Neural cell (in vitro differentiated cells): Measurements from ENCODE around the gene CLTRN. TPM values are rescaled to one million over a fixed set of nuclear protein-coding genes. Genes with fewer than 3 reads are reported as not detected.

Source experiments
- H2AFZ ChIP-seq: fragments of 200-600, 300-800 bp; sonication (generic), shearing (Covaris generic); 2 replicates; pipeline ENCODE4 v1.6.0; 2014; ENCODE audit warnings: low read depth, mild to moderate bottlenecking, antibody characterized with exemption, low read length, moderate library complexity
- H3F3A ChIP-seq: fragments of 200-600 bp; shearing (Covaris generic); 2 replicates; pipeline ENCODE4 v1.6.1; 2016; ENCODE audit warnings: mild to moderate bottlenecking, moderate library complexity, mixed read lengths, antibody characterized with exemption, low read length; ENCODE audit not compliant: insufficient read depth, poor library complexity, severe bottlenecking
- H3K27ac ChIP-seq: fragments of 200-600, 300-800 bp; sonication (generic), shearing (Covaris generic); 2 replicates; pipeline ENCODE4 v1.5.1; 2014; ENCODE audit warnings: mild to moderate bottlenecking, low read length, moderate library complexity
- H3K27me3 ChIP-seq: fragments of 300-800, 200-600 bp; sonication (generic), shearing (Covaris generic); 2 replicates; pipeline ENCODE4 v1.6.0; 2014; ENCODE audit warnings: mild to moderate bottlenecking, low read depth, low read length, moderate library complexity; ENCODE audit not compliant: insufficient read depth
- H3K36me3 ChIP-seq: fragments of 300-800, 200-600 bp; sonication (generic), shearing (Covaris generic); 2 replicates; pipeline ENCODE4 v1.5.1; 2014; ENCODE audit warnings: mild to moderate bottlenecking, antibody characterized with exemption, low read length, moderate library complexity; ENCODE audit not compliant: insufficient read depth
- H3K4me2 ChIP-seq: fragments of 300-800, 200-600 bp; sonication (generic), shearing (Covaris generic); 2 replicates; pipeline ENCODE4 v1.6.0; 2014; ENCODE audit warnings: mild to moderate bottlenecking, low read length
- H3K4me3 ChIP-seq: fragments of 300-800, 200-600 bp; sonication (generic), shearing (Covaris generic); 2 replicates; pipeline ENCODE4 v1.5.1; 2014; ENCODE audit warnings: mild to moderate bottlenecking, low read length, moderate library complexity
- H3K79me2 ChIP-seq: fragments of 200-600 bp; shearing (Covaris generic); replicated peaks from 2 replicates; pipeline ENCODE4 v1.6.0; 2014; ENCODE audit warnings: mild to moderate bottlenecking, low read length, moderate library complexity; ENCODE audit not compliant: insufficient read depth
- H3K9ac ChIP-seq: fragments of 300-800, 200-600 bp; sonication (generic), shearing (Covaris generic); 2 replicates; pipeline ENCODE4 v1.6.1; 2016; ENCODE audit warnings: mild to moderate bottlenecking, low read length, mixed read lengths
- H3K9me2 ChIP-seq: fragments of 200-600 bp; shearing (Covaris generic); 2 replicates; pipeline ENCODE4 v1.6.1; 2016; ENCODE audit warnings: mild to moderate bottlenecking, low read length, mixed read lengths; ENCODE audit not compliant: insufficient read depth
- H3K9me3 ChIP-seq: fragments of 200-600, 300-800 bp; sonication (generic), shearing (Covaris generic); 2 replicates; pipeline ENCODE4 v1.6.1; 2016; ENCODE audit warnings: mild to moderate bottlenecking, mixed run types, low read length, moderate library complexity, mixed read lengths
- H4K20me1 ChIP-seq: fragments of 200-600 bp; shearing (Covaris generic); 2 replicates; pipeline ENCODE4 v1.6.1; 2016; ENCODE audit warnings: mild to moderate bottlenecking, mixed run types; ENCODE audit not compliant: insufficient read depth
- CTCF ChIP-seq: fragments of 450-650 bp; IDR thresholded peaks from 2 replicates; pipeline ENCODE4 v1.5.1; 2014; ENCODE audit warnings: antibody characterized with exemption, mild to moderate bottlenecking, moderate library complexity; ENCODE audit not compliant: poor library complexity, severe bottlenecking
- EP300 ChIP-seq: fragments of 450-650 bp; conservative IDR thresholded peaks from 2 replicates; pipeline ENCODE4 v1.6.1; 2014; ENCODE audit warnings: antibody characterized with exemption, mild to moderate bottlenecking, moderate library complexity; ENCODE audit not compliant: poor library complexity, severe bottlenecking
- EZH2 ChIP-seq: fragments of 200-600, 300-800 bp; shearing (Covaris generic), sonication (generic); IDR thresholded peaks from 2 replicates; pipeline ENCODE4 v1.6.1; 2014; ENCODE audit warnings: antibody characterized with exemption, low read length, borderline replicate concordance, mild to moderate bottlenecking; ENCODE audit not compliant: insufficient read depth, poor library complexity, severe bottlenecking
- MXI1 ChIP-seq: fragments of 450-650 bp; conservative IDR thresholded peaks from 2 replicates; pipeline ENCODE4 v1.6.1; 2014; ENCODE audit warnings: antibody characterized with exemption, mild to moderate bottlenecking; ENCODE audit not compliant: poor library complexity, severe bottlenecking
- POLR2AphosphoS5 ChIP-seq: IDR thresholded peaks from 2 replicates; pipeline ENCODE4 v1.6.1; 2012
- RAD21 ChIP-seq: fragments of 450-650 bp; conservative IDR thresholded peaks from 2 replicates; pipeline ENCODE4 v1.6.1; 2014; ENCODE audit warnings: antibody characterized with exemption, mild to moderate bottlenecking, moderate library complexity
- REST ChIP-seq: IDR thresholded peaks from 2 replicates; pipeline ENCODE4 v1.6.1; 2012; ENCODE audit warnings: borderline replicate concordance
- SMC3 ChIP-seq: fragments of 450-650 bp; conservative IDR thresholded peaks from 2 replicates; pipeline ENCODE4 v1.6.1; 2014; ENCODE audit warnings: antibody characterized with exemption, mild to moderate bottlenecking, moderate library complexity; ENCODE audit not compliant: poor library complexity
- TAF1 ChIP-seq: IDR thresholded peaks from 2 replicates; pipeline ENCODE4 v1.6.1; 2012; ENCODE audit warnings: low read depth
- polyA plus RNA-seq: library from polyadenylated mRNA; depleted of rRNA; stranded (reverse); fragments of >200 nt; gene quantifications from 2 replicates; pipeline ENCODE4 v1.2.3, GENCODE V29; 2014

Gene CLTRN
- polyA plus RNA-seq, 1 donor from 2014 or later = 2.2 TPM

- H3K4me2 ChIP-seq = no peak overlapping the region
- H3K9ac ChIP-seq = no peak overlapping the region
- no peaks in the 10 kb centered on the region for H4K20me1 ChIP-seq
- H3K27ac ChIP-seq = no peak overlapping the region
- no peak overlapping the region for H3K4me3 ChIP-seq
- no peaks in the 10 kb centered on the region for H3K9me2 ChIP-seq
- no peak for TF ChIP-seq SMC3
- TF ChIP-seq EP300 = no peak
- TF ChIP-seq RAD21 = no peak
- no peak for TF ChIP-seq CTCF
- no peak for TF ChIP-seq TAF1
- TF ChIP-seq MXI1 = no peak
- no peak for TF ChIP-seq POLR2AphosphoS5
- TF ChIP-seq REST = no peak
- no peak for TF ChIP-seq EZH2
- no peaks in the 10 kb centered on the region for H3K36me3 ChIP-seq
- no peaks in the 10 kb centered on the region for H3F3A ChIP-seq
- no peaks in the 10 kb centered on the region for H3K79me2 ChIP-seq
- H3K27me3 ChIP-seq = no peaks in the 10 kb centered on the region
- no peaks in the 10 kb centered on the region for H3K9me3 ChIP-seq
- no peak overlapping the region for H2AFZ ChIP-seq
Observed at GRCh38 chrX:15598026-15598425, 66.6 kb downstream of the CLTRN start.

- no peaks in the 10 kb centered on the region for H3K27me3 ChIP-seq
- no peak overlapping the region for H3K9ac ChIP-seq
- H4K20me1 ChIP-seq = no peaks in the 10 kb centered on the region
- H2AFZ ChIP-seq = no peak overlapping the region
- H3K27ac ChIP-seq = no peak overlapping the region
- no peaks in the 10 kb centered on the region for H3K9me2 ChIP-seq
- H3F3A ChIP-seq = no peaks in the 10 kb centered on the region
- H3K36me3 ChIP-seq = no peaks in the 10 kb centered on the region
- no peak overlapping the region for H3K4me3 ChIP-seq
- TF ChIP-seq EZH2 (no peak), SMC3 (no peak), EP300 (no peak), POLR2AphosphoS5 (no peak), TAF1 (no peak), RAD21 (no peak), REST (no peak), MXI1 (no peak)
- no peak overlapping the region for H3K4me2 ChIP-seq
- no peaks in the 10 kb centered on the region for H3K79me2 ChIP-seq
- no peaks in the 10 kb centered on the region for H3K9me3 ChIP-seq
Observed at GRCh38 chrX:15594371-15594770, 70.2 kb downstream of the CLTRN start.
